HG02973 (cell line): Measurements from ENCODE around the gene HELQ.
"Not testable (repeated sequence)": the region's sequence is repeated elsewhere in the genome, so short reads cannot be mapped to it uniquely, and the experiment has no call there.

Experiments
- ATAC-seq: cut with Tn5 transposase; IDR thresholded peaks from one replicate; pipeline ENCODE4 v1.9.1; 2021; ENCODE audit warnings: moderate library complexity; ENCODE audit not compliant: unreplicated experiment

Gene HELQ

DNA sequence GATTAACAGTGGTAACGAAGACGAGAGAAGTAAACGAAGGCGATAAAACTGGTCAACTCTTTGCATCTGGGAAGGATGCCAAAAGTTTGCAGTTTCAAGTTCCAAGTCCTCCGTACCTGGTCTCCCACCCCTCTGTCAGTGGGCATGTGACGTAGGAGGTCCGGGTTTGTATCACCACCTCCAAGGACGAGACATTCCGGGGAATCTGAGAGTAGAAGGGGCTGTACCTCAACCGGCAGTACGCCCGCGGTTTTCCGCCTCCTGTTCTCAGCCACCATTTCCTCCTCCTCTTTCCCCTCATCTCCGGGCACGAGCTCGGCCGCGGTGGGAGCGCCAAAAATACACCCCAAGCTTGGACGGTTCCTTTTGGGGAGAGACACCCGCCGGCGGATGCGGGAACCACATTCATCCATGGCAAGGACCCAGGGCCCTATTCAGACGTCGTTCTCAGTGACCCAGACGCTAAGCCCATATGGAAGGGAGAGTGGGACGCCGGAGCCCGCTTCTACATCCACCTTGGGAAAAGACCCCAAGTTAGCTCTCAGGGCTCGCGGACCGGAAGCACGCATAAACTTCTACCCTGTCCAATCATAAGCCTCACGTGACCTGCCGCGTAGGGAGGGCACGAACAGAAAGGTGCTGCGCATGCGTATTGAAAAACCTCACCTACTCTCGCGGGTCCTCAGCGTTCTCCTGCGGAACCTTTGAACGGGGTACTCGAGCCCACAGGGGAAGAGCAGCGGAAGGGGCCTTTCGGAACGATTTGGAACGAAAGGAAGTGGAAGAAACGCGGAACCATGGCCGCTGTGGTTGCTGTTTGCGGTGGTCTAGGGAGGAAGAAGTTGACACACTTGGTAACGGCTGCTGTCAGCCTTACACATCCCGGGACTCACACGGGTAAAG lies at the start of gene HELQ, which contains the start of gene MRPS18C:
Gene HELQ, minus strand, starts transcription at position 543 of the 903 bp plus-strand sequence. Its CDS starts 130 bp downstream, at position 413.
Gene MRPS18C, plus strand, starts transcription at position 778 of the 903 bp plus-strand sequence. Its CDS starts 20 bp downstream, at position 798.
- peak; percentile 90 for ATAC-seq

DNA sequence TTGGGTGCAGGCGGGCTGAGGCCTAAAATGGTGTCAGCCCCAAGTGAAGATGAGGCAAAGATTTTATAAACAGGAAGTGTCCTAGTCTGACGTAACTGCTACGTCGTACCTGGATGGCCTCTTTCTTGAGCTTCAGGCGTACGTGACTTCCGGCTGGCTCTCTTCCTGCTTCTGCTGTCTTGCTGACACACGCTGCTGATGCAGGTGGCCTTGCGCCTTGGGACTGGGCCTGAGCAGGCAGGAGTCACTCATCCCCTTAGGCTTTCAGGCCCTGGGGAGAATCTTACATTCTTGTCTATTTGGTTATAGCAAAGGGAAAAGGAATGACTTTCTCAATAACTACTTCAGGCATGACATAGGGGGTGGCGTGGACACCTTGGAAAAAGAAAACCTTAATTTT lies 49.4 kb upstream of the HELQ start:
- ATAC-seq = no peak

DNA sequence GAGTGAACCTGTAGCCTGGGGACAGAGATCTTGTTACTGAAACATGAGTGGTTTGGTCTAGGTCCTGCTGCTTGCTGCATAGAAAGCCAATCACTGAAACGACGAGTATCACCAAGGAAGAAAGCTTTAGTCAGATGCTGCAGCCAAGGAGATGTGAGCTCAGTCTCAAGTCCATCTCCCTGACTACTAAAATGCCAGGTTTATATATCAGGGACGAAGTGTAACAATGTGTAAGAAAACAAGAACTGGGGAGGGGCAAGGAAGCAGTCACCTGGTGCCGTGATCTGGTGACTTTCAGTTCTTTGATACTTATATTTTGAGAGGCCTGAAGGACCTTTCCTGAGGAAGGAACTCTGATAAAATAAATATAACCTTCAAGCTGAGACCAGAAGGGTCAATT lies 48.9 kb upstream of the HELQ start:
- no peak for ATAC-seq

DNA sequence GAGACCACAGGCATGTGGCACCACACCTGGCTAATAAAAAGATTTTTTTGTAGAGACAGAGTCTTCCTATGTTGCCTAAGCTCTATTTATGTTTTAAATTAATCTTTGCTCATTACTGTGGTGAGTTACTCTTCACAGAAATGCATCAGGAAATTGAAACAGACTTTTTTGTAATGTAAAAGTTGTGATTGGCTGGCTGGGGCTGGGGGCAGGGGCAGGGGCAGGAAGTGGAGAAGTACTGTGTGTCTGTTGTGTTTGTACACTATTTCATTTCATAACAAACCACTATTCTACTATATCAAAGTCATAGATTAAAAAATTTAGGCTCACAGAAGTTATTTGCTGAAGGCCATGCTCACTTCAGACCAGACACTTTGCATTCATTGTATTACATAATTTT lies 48.4 kb upstream of the HELQ start:
- no peak for ATAC-seq

GRCh38 chr4:83501671-83502070 lies 46.0 kb upstream of the HELQ start:
- not testable (repeated sequence) for ATAC-seq

- ATAC-seq = no peak
Observed at GRCh38 chr4:83498187-83498586, 42.6 kb upstream of the HELQ start.

GRCh38 chr4:83496085-83496917 lies 40.7 kb upstream of the HELQ start:
- not testable (repeated sequence) for ATAC-seq

- peak; percentile 73 for ATAC-seq
Observed at GRCh38 chr4:83490876-83491450, 35.3 kb upstream of the HELQ start.

DNA sequence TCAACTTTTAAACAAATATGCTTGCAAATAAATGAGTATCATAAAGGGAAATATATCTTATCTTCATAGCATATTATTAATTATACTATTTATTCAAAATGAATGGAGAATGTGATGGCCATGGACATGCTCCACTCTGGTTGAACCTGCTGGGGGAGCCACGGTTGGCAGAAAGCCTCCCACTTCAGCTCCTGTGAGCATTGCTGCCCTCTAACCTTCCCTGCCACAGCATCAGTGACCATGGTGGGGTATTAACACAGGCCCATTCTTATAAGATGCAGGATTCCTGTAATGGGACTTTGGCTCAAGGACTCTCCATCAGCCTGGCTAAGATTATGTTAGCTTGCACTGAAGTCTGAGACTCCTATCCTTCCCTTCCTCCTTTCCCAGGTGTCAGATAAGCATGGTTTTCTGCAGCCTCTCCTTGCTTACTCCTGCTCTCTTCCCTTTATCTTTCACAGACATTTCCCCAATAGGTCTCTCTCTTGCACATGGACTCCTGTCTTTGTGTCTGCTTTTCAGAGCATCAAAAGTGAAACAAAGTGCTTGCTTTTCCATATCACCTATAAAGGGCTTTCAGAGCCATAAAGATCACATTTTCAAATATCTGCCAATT lies 34.2 kb upstream of the HELQ start:
- ATAC-seq = no peak

GRCh38 chr4:83486457-83487129 lies 31.0 kb upstream of the HELQ start:
- no peak for ATAC-seq

- peak; percentile 96 for ATAC-seq
Observed at GRCh38 chr4:83484500-83485461, 29.2 kb upstream of the HELQ start, which contains the start of gene ABRAXAS1. Gene ABRAXAS1 (minus strand): TSS chr4:83485100. CDS start chr4:83485072, 28 bp downstream.

DNA sequence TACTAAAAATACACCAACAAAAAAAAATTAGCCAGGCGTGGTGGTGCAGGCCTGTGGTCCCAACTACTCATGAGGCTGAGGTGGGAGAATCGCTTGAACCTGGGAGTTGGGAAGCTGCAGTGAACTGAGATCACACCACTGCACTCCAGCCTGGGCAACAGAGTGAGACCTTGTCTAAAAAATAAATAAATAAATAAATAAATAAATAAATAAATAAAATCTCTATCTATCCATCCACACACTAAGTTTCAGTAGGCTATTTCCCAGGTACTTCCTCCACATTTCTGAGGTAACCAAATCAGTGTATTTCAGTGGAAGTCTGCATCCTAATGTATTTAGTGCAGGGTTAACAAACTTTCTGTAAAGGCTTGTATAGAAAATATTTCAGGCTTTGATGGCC lies 18.3 kb upstream of the HELQ start:
- ATAC-seq = no peak

- no peak for ATAC-seq
Observed at GRCh38 chr4:83473423-83473822, 17.8 kb upstream of the HELQ start.

DNA sequence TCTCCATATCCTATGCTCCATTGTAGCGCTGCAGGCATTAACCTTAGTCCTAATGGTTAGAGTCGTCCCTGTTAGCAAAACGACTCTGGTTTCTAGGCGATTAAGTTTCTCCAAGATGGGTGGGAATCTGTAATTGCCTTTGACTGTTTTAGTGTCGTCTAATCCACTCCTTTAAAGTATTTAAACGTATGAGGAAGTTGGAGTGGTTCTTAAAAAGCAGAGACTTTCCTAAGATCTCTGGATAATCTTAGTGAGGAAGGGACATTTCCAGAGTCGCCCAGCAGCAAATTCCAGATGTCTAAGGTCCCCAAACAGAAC lies 520 bp upstream of the HELQ start:
- ATAC-seq = no peak

DNA sequence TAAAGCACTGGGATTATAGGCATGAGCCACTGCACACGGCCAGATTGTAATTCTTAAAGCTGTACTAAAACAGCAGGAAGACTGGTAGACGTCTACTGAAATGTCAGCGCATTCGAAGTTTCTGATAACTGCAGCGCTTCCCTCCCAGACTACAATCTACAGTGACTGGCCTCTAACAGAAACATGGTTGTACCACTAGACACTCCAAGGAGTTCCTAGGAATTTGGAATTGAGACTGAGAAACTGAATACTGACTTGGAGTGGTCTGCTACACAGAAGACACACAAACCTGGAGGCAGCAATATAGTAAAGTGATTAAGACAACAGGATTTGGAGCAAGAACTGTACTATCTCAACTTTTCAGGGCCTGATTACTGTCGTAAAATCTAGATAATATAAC lies 937 bp downstream of the HELQ start:
- no peak for ATAC-seq

- no peak for ATAC-seq
Observed at GRCh38 chr4:83449009-83449408, 6.6 kb downstream of the HELQ start.

DNA sequence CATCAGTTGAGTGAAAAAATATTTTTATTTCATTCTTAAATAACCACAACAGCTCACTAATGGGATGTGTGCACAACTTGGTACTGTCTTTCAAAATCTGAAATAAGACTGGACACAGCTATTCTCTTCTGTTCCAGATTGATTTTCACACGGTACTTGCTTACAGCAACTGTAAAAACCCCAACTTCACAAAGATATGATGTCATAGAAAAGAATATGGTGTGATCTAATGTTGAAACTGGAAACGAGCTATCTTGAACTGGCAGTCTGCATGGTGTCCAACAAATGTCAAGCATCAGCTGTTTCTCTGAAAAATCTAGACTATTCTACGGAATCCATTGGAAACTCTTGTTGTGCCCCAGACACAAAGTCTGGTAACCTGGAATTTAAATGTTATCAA lies 14.7 kb downstream of the HELQ start:
- no peak for ATAC-seq

DNA sequence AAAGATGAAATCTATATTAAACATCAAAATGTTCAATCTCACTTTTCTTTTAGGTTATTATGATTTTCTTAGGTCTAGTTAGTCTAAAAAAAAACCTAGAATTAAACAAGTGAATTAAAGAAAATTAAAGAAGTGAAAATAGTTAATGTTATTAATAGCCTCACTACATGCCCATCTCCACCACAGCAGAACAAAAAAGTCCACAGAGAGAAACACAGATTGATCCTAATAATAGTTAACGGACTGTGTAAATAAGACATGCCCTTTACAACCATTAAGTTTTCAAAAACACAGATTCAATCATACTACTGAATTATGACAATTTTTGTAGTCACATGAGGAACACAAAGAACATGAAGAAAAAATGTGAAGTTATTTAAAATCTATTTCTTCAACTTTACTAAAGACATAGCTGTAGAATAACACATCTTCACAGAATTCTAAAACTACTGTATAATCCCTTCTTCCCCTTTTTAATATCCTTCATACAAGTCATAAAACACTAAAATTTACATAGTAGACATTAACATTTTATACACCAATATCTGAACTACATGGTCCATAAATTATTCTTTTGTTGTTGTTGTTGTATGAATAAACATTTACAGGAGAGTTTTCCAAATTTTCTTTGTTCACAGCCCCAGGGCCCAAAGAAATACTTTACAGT lies 15.3 kb downstream of the HELQ start:
- ATAC-seq = no peak

GRCh38 chr4:83438719-83439118 lies 16.9 kb downstream of the HELQ start:
- ATAC-seq = no peak
